ENCODE results near the gene CAPRIN2.
A peak's percentile ranks its signal among the peaks of the same experiment; 100 is the strongest.

The CAPRIN2 gene

GRCh38 chr12:30701056-30701455 is 53.7 kb downstream of the CAPRIN2 start:
- no peak for DNase-seq (ENCODE audit: low read depth in 1 of 2, low spot score in 1 of 2)

- DNase-seq (ENCODE audit: low read depth in 1 of 2, low spot score in 1 of 2): no peak
Observed at GRCh38 chr12:30700216-30700900, 54.4 kb downstream of the CAPRIN2 start.

GRCh38 chr12:30698346-30698745 is 56.4 kb downstream of the CAPRIN2 start:
- no peak for DNase-seq (ENCODE audit: low read depth in 1 of 2, low spot score in 1 of 2)

- no peak for DNase-seq (ENCODE audit: low read depth in 1 of 2, low spot score in 1 of 2)
Observed at GRCh38 chr12:30696943-30697342, 57.8 kb downstream of the CAPRIN2 start.

- DNase-seq (ENCODE audit: low read depth in 1 of 2, low spot score in 1 of 2): no peak
Observed at GRCh38 chr12:30696486-30696885, 58.3 kb downstream of the CAPRIN2 start.

DNA sequence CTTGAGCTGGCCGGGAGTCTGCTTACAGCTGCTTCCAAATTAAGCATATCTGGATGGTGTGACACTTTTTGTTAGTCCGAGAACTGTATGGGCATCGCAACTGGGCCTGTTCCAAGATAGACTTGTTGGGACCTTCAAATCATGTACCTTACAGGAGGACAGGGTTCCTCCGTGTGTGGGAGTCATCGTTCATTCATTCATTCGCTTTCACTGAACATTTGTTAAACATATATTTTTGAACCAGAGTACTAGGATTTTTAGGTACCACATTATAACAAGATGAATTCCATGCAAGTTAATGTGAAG is 58.7 kb downstream of the CAPRIN2 start:
- DNase-seq (ENCODE audit: low read depth in 1 of 2, low spot score in 1 of 2): no peak

- DNase-seq (ENCODE audit: low read depth in 1 of 2, low spot score in 1 of 2): peak; percentile 68 to 70
Observed at GRCh38 chr12:30695199-30696102, 59.3 kb downstream of the CAPRIN2 start, which contains the start of gene IPO8. TSS of gene IPO8 (minus strand) at chr12:30695869. CDS start at chr12:30695647, 222 bp downstream.

DNA sequence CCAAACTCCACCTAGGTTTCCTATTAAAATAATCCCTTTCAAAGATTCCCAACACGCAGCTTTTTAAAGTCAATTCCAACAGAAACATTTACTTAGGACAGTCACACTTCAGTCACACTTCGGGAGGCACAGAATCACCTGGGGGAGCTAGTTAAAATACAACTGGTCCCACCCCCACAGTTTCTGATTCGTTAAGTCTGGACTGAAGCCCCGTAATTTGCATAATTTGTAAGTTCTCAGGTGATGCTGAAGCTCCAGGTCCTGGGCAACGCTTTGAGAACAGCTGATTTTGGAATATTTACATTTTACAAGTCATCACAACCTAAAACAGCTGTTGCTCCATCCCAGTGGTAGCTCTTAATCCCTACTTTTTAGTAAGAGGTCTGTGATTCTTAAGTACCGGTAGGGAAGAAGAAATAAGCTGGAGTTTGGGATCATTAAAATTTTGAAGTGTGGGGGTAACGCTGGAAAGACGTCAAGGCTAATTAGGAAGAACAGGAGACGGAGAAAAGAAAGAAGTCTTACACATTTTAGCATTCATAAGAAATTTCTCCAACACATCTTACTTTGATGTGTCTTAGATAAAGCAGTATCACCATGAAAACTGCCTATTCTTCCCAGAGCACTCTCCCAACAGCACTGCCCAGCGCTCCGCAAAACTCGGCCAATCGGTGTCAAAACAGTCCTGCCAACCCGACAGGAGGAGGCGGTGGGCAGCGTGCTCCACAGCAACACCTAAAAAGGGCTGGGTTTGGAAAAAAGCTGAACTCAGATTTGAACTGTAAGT is 60.1 kb downstream of the CAPRIN2 start:
- DNase-seq (ENCODE audit: low read depth in 1 of 2, low spot score in 1 of 2): no peak

DNA sequence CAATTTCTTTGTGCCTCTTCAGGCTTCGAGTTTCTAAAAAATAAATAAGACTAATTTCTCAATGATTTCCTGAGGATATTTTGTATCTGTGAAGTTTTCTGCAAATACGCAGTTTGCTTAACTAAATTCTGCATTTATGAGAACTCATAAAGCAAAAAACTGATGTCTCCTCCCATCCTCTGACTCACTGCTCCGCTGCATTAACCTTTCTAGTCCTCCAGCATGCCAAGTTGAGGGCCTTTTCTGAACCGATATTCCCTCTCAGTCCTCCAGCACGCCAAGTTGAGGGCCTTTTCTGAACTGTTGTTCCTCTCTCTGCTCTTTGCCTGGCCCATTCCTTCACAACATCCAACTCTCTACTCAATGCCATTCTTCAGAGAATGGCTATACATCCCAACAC is 62.3 kb downstream of the CAPRIN2 start:
- DNase-seq (ENCODE audit: low read depth in 1 of 2, low spot score in 1 of 2): no peak

DNA sequence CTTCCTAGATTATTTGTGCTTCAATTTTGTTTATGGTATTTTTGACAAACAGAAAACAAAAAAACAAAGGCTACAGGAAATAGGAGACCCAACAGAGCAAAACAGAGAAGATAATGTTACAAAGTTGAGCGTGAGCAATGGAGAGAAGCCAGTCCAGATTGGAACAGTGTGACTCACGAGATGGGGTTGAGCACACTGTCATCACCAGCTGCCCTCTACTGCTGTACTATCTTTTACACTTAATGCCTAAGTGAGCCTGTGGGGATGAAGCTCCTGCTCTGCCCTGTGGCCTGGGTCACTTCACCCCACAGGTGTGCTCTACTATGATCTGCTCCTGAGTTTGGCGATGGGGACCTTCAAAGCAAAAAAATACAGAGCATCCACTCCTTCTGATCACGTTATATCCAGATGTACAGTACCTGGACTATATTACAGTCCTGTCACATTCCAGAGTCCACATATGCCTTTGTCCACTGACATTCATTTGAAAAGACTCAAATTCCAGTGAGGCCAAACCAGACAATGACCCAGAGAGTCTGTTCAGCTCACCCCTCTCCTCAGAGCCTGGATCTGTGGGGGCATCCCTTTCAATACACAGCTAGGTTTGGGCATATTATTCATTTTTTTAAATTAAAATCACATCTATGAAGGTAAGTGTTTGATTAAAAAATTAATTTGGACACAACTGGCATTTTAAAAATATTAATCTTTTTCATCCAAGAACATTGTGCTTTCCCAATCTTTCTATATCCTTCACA is 63.5 kb downstream of the CAPRIN2 start:
- DNase-seq (ENCODE audit: low read depth in 1 of 2, low spot score in 1 of 2): no peak

- DNase-seq (ENCODE audit: low read depth in 1 of 2, low spot score in 1 of 2): no peak
Observed at GRCh38 chr12:30687265-30687986, 67.3 kb downstream of the CAPRIN2 start.

- DNase-seq (ENCODE audit: low read depth in 1 of 2, low spot score in 1 of 2): no peak
Observed at GRCh38 chr12:30679241-30679640, 75.5 kb downstream of the CAPRIN2 start.

DNA sequence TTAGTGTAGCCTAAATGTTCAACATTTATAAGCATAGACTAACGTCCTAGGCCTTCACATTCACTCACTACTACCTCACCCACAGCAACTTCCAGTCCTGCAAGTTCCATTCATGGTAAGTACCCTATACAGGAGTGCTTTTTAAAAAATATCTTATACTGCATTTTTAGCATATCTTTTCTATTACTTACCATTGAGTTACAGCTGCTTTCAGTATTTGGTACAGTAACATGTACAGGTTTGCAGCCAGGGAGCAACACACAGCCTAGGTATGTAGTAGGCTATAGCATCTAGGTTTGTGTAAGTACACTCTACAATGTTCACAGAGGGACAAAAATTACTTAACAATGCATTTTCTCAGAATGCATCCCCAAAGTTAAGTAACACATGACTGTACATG is 76.5 kb downstream of the CAPRIN2 start:
- no peak for DNase-seq (ENCODE audit: low read depth in 1 of 2, low spot score in 1 of 2)

DNA sequence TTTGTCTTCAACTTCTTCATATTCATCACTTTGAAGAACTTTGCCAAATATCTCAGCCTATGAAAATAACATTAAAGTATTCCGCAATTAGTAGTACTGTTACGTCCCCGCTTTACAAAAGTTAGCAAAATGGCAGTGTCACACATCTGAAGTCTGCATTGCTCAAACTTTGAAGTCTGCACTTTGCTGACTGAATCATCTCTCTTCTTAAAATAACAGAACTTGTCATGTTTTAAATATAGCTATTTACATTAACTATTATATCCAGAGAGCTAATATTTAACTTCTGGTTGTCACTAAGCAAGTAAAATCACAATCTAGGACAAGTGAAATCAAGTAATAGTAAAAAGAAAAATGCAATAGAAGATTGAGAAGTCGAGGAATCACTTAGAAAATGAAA is 93.5 kb downstream of the CAPRIN2 start:
- DNase-seq (ENCODE audit: low read depth in 1 of 2, low spot score in 1 of 2): no peak

All from activated T-helper 1 cell treated with anti-CD3 and anti-CD28 coated beads, Interleukin-2, amount 50 U/mL, for 16 hours (primary cell).